22Rv1 (cell line): ENCODE measurements around the gene FGF4.

ENCODE experiments used
- ZFX ChIP-seq: fragments of 450-650 bp; IDR thresholded peaks from 2 replicates; pipeline ENCODE4 v1.6.1; 2017; ENCODE audit warnings: antibody characterized with exemption, borderline replicate concordance
- TF ChIP-seq, protein P1 (sequence below): fragments of 450-650 bp; IDR thresholded peaks from 2 replicates; pipeline ENCODE4 v1.5.1; 2017; ENCODE audit warnings: mild to moderate bottlenecking

DNA sequence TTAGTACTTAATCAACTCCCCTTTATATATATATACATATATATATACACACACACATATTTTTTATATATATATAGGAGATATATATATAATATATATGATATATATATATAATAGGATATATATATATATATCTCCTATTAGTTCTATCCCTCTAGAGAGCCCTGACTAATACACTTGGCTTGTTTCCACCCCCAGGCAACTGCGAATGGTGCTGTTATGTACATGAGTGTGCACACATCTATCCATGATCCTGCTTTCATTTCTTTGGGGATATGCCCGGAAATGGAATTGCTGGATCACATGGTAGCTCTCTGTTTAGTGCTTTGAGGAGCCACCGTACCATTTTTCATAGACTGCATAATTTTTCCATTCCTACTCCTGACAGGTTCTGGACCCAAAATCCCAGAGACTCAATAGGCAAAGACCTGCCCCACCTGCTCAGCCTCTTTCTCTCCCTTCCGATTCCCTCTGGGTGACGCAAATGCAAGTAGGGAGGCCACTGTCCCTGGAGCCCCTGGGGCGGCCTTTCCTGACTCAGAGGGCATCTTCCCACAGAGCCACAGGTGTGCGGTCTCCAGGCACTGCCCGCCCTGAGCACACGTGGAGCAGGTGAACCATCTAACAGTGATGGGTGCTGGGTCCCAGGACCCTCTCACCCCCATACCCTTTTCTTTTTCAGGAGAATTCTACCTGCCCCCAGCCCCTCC lies 32.1 kb upstream of the FGF4 start:
- TF ChIP-seq, protein P1, sequence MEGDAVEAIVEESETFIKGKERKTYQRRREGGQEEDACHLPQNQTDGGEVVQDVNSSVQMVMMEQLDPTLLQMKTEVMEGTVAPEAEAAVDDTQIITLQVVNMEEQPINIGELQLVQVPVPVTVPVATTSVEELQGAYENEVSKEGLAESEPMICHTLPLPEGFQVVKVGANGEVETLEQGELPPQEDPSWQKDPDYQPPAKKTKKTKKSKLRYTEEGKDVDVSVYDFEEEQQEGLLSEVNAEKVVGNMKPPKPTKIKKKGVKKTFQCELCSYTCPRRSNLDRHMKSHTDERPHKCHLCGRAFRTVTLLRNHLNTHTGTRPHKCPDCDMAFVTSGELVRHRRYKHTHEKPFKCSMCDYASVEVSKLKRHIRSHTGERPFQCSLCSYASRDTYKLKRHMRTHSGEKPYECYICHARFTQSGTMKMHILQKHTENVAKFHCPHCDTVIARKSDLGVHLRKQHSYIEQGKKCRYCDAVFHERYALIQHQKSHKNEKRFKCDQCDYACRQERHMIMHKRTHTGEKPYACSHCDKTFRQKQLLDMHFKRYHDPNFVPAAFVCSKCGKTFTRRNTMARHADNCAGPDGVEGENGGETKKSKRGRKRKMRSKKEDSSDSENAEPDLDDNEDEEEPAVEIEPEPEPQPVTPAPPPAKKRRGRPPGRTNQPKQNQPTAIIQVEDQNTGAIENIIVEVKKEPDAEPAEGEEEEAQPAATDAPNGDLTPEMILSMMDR = no peak
- TF ChIP-seq ZFX = no peak
